HEK293 (cell line): ENCODE results near the gene CD44.

Experiments
- CTCF ChIP-seq: fragments of 450-650 bp; formaldehyde crosslinking; IDR thresholded peaks from 2 replicates; pipeline ENCODE4 v1.5.1; 2016; ENCODE audit warnings: missing biosample characterization, missing genetic modification characterization
- KLF16 ChIP-seq: fragments of 450-650 bp; formaldehyde crosslinking; IDR thresholded peaks from 2 replicates; pipeline ENCODE4 v1.5.1; 2017; ENCODE audit warnings: missing biosample characterization, missing genetic modification characterization
- MYNN ChIP-seq: fragments of 450-650 bp; formaldehyde crosslinking; IDR thresholded peaks from 2 replicates; pipeline ENCODE4 v1.5.1; 2016; ENCODE audit warnings: missing biosample characterization, missing genetic modification characterization, borderline replicate concordance
- ZBTB21 ChIP-seq: fragments of 450-650 bp; formaldehyde crosslinking; IDR thresholded peaks from 2 replicates; pipeline ENCODE4 v1.5.1; 2017; ENCODE audit warnings: missing biosample characterization, missing genetic modification characterization
- ZNF24 ChIP-seq: fragments of 450-650 bp; formaldehyde crosslinking; IDR thresholded peaks from 2 replicates; pipeline ENCODE4 v1.5.1; 2016; ENCODE audit warnings: missing biosample characterization, missing genetic modification characterization
- ZNF639 ChIP-seq: fragments of 450-650 bp; formaldehyde crosslinking; IDR thresholded peaks from 2 replicates; pipeline ENCODE4 v1.5.1; 2016; ENCODE audit warnings: missing biosample characterization, missing genetic modification characterization
- ZNF76 ChIP-seq: fragments of 450-650 bp; formaldehyde crosslinking; IDR thresholded peaks from 2 replicates; pipeline ENCODE4; 2016; ENCODE audit warnings: low read depth, missing biosample characterization, missing genetic modification characterization, borderline replicate concordance
- TF ChIP-seq, protein P1 (sequence below): fragments of 450-650 bp; formaldehyde crosslinking; IDR thresholded peaks from 2 replicates; pipeline ENCODE4 v1.5.1; 2016; ENCODE audit warnings: missing biosample characterization, missing genetic modification characterization, low read depth
- TF ChIP-seq, protein P2 (sequence below): fragments of 450-650 bp; formaldehyde crosslinking; IDR thresholded peaks from 2 replicates; pipeline ENCODE4 v1.5.1; 2016; ENCODE audit warnings: missing biosample characterization, missing genetic modification characterization, borderline replicate concordance
- TF ChIP-seq, protein P3 (sequence below): fragments of 450-650 bp; formaldehyde crosslinking; IDR thresholded peaks from 2 replicates; pipeline ENCODE4 v1.5.1; 2016; ENCODE audit warnings: missing biosample characterization, missing genetic modification characterization

- no peak for TF ChIP-seq CTCF (tag by site-specific recombination)
- TF ChIP-seq, protein P1, sequence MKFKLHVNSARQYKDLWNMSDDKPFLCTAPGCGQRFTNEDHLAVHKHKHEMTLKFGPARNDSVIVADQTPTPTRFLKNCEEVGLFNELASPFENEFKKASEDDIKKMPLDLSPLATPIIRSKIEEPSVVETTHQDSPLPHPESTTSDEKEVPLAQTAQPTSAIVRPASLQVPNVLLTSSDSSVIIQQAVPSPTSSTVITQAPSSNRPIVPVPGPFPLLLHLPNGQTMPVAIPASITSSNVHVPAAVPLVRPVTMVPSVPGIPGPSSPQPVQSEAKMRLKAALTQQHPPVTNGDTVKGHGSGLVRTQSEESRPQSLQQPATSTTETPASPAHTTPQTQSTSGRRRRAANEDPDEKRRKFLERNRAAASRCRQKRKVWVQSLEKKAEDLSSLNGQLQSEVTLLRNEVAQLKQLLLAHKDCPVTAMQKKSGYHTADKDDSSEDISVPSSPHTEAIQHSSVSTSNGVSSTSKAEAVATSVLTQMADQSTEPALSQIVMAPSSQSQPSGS (tag by site-specific recombination), result no peak
- TF ChIP-seq ZNF639 (tag by site-specific recombination), result no peak
- TF ChIP-seq ZBTB21, result no peak
- TF ChIP-seq MYNN, result no peak
- TF ChIP-seq, protein P2, sequence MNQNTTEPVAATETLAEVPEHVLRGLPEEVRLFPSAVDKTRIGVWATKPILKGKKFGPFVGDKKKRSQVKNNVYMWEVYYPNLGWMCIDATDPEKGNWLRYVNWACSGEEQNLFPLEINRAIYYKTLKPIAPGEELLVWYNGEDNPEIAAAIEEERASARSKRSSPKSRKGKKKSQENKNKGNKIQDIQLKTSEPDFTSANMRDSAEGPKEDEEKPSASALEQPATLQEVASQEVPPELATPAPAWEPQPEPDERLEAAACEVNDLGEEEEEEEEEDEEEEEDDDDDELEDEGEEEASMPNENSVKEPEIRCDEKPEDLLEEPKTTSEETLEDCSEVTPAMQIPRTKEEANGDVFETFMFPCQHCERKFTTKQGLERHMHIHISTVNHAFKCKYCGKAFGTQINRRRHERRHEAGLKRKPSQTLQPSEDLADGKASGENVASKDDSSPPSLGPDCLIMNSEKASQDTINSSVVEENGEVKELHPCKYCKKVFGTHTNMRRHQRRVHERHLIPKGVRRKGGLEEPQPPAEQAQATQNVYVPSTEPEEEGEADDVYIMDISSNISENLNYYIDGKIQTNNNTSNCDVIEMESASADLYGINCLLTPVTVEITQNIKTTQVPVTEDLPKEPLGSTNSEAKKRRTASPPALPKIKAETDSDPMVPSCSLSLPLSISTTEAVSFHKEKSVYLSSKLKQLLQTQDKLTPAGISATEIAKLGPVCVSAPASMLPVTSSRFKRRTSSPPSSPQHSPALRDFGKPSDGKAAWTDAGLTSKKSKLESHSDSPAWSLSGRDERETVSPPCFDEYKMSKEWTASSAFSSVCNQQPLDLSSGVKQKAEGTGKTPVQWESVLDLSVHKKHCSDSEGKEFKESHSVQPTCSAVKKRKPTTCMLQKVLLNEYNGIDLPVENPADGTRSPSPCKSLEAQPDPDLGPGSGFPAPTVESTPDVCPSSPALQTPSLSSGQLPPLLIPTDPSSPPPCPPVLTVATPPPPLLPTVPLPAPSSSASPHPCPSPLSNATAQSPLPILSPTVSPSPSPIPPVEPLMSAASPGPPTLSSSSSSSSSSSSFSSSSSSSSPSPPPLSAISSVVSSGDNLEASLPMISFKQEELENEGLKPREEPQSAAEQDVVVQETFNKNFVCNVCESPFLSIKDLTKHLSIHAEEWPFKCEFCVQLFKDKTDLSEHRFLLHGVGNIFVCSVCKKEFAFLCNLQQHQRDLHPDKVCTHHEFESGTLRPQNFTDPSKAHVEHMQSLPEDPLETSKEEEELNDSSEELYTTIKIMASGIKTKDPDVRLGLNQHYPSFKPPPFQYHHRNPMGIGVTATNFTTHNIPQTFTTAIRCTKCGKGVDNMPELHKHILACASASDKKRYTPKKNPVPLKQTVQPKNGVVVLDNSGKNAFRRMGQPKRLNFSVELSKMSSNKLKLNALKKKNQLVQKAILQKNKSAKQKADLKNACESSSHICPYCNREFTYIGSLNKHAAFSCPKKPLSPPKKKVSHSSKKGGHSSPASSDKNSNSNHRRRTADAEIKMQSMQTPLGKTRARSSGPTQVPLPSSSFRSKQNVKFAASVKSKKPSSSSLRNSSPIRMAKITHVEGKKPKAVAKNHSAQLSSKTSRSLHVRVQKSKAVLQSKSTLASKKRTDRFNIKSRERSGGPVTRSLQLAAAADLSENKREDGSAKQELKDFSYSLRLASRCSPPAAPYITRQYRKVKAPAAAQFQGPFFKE (tag by site-specific recombination), result no peak
- TF ChIP-seq ZNF24, result no peak
- TF ChIP-seq KLF16 (tag by site-specific recombination), result no peak
- TF ChIP-seq ZNF76, result no peak
- TF ChIP-seq, protein P3, sequence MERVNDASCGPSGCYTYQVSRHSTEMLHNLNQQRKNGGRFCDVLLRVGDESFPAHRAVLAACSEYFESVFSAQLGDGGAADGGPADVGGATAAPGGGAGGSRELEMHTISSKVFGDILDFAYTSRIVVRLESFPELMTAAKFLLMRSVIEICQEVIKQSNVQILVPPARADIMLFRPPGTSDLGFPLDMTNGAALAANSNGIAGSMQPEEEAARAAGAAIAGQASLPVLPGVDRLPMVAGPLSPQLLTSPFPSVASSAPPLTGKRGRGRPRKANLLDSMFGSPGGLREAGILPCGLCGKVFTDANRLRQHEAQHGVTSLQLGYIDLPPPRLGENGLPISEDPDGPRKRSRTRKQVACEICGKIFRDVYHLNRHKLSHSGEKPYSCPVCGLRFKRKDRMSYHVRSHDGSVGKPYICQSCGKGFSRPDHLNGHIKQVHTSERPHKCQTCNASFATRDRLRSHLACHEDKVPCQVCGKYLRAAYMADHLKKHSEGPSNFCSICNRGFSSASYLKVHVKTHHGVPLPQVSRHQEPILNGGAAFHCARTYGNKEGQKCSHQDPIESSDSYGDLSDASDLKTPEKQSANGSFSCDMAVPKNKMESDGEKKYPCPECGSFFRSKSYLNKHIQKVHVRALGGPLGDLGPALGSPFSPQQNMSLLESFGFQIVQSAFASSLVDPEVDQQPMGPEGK, result no peak
Observed at GRCh38 chr11:35274909-35275785, 136.2 kb downstream of the CD44 start.
